Measurements from ENCODE around the gene UBTFL1.

The UBTFL1 gene

DNA sequence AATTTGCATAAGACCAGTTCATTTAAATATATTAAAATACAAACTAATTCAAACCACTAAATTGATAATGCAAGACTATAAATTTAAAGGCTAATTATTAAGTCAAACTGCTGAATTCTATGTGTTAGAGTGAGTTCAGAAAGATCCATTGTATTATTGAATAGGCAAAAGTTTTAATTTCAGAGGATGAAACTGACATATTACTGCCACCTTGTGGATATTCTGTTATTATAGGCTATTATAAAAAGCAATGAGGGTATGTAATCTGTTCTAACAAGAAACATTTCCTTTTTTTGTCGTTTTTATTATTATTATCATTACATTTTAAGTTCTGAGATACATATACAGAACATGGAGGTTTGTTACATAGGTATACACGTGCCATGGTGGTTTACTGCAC is 27.8 kb downstream of the UBTFL1 start:
- no peak overlapping the region for H3K4me3 ChIP-seq (replicated peaks; ENCODE audit: insufficient read depth, low read length)
- no peaks in the 10 kb centered on the region for H3K27me3 ChIP-seq (ENCODE audit: insufficient read depth, poor library complexity, severe bottlenecking)
- DNase-seq (ENCODE audit: low read depth in 1 of 2, low spot score in 1 of 2) = no peak
- TF ChIP-seq POLR2AphosphoS5 (IDR thresholded peaks at IDR 0.05; ENCODE audit: low read depth) = no peak
- TF ChIP-seq, protein P1, sequence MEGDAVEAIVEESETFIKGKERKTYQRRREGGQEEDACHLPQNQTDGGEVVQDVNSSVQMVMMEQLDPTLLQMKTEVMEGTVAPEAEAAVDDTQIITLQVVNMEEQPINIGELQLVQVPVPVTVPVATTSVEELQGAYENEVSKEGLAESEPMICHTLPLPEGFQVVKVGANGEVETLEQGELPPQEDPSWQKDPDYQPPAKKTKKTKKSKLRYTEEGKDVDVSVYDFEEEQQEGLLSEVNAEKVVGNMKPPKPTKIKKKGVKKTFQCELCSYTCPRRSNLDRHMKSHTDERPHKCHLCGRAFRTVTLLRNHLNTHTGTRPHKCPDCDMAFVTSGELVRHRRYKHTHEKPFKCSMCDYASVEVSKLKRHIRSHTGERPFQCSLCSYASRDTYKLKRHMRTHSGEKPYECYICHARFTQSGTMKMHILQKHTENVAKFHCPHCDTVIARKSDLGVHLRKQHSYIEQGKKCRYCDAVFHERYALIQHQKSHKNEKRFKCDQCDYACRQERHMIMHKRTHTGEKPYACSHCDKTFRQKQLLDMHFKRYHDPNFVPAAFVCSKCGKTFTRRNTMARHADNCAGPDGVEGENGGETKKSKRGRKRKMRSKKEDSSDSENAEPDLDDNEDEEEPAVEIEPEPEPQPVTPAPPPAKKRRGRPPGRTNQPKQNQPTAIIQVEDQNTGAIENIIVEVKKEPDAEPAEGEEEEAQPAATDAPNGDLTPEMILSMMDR (IDR thresholded peaks at IDR 0.05; ENCODE audit: insufficient read depth, low read length) = no peak
- no peak for TF ChIP-seq GABPA (IDR thresholded peaks at IDR 0.05; ENCODE audit: low read depth)
- TF ChIP-seq, protein P2, sequence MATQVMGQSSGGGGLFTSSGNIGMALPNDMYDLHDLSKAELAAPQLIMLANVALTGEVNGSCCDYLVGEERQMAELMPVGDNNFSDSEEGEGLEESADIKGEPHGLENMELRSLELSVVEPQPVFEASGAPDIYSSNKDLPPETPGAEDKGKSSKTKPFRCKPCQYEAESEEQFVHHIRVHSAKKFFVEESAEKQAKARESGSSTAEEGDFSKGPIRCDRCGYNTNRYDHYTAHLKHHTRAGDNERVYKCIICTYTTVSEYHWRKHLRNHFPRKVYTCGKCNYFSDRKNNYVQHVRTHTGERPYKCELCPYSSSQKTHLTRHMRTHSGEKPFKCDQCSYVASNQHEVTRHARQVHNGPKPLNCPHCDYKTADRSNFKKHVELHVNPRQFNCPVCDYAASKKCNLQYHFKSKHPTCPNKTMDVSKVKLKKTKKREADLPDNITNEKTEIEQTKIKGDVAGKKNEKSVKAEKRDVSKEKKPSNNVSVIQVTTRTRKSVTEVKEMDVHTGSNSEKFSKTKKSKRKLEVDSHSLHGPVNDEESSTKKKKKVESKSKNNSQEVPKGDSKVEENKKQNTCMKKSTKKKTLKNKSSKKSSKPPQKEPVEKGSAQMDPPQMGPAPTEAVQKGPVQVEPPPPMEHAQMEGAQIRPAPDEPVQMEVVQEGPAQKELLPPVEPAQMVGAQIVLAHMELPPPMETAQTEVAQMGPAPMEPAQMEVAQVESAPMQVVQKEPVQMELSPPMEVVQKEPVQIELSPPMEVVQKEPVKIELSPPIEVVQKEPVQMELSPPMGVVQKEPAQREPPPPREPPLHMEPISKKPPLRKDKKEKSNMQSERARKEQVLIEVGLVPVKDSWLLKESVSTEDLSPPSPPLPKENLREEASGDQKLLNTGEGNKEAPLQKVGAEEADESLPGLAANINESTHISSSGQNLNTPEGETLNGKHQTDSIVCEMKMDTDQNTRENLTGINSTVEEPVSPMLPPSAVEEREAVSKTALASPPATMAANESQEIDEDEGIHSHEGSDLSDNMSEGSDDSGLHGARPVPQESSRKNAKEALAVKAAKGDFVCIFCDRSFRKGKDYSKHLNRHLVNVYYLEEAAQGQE (IDR thresholded peaks at IDR 0.05; ENCODE audit: insufficient replicate concordance, low read depth) = no peak
- TF ChIP-seq SPI1 (IDR thresholded peaks at IDR 0.05; ENCODE audit: borderline replicate concordance, low read depth) = no peak
- H3K27ac ChIP-seq (replicated peaks) = no peak overlapping the region

DNA sequence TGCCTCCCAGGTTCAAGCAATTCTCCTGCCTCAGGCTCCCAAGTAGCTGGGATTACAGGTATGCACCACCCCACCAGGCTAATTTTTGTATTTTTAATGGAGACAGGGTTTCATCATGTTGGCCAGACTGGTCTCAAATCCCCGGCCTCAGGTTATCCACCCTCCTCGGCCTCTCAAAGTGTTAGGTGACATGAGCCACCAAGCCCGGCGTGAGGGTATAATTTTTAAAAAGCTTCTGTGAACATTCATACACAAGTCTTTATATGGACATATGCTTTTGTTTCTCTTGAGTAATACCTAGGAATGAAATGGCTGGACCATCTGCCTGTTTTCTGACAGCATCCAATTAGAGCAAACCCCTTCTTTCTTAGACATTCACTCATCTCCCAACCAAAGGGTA is 34.4 kb downstream of the UBTFL1 start:
- DNase-seq (ENCODE audit: low read depth in 1 of 2, low spot score in 1 of 2) = no peak
- no peaks in the 10 kb centered on the region for H3K27me3 ChIP-seq (ENCODE audit: insufficient read depth, poor library complexity, severe bottlenecking)
- H3K4me3 ChIP-seq (replicated peaks; ENCODE audit: insufficient read depth, low read length) = no peak overlapping the region
- no peak overlapping the region for H3K27ac ChIP-seq (replicated peaks)
- no peak for TF ChIP-seq POLR2AphosphoS5 (IDR thresholded peaks at IDR 0.05; ENCODE audit: low read depth)
- no peak for TF ChIP-seq GABPA (IDR thresholded peaks at IDR 0.05; ENCODE audit: low read depth)
- TF ChIP-seq, protein P1 (IDR thresholded peaks at IDR 0.05; ENCODE audit: insufficient read depth, low read length) = no peak
- no peak for TF ChIP-seq SPI1 (IDR thresholded peaks at IDR 0.05; ENCODE audit: borderline replicate concordance, low read depth)
- TF ChIP-seq, protein P2 (IDR thresholded peaks at IDR 0.05; ENCODE audit: insufficient replicate concordance, low read depth) = no peak

DNA sequence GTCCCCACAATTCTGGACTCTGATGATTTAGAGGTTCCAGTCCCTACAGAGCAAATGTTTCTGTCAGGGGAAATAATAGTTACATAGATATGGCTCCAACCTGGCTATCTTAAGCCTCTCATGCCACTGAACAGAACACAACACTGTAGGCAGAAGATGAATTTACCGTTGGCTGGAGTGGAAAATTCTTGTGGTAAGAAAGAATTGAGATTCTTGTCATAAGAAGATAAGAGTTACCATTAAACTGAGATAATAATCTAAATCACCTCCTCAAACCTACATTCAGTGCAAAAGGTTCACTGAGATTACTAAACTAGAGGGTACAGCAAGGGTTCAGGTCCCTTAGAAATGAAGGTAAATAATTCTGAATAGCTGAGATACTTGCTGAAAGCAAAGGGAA is 38.6 kb downstream of the UBTFL1 start:
- Histone ChIP-seq H3K4me3 (replicated peaks; ENCODE audit: insufficient read depth, low read length) (no peak overlapping the region), H3K27me3 (ENCODE audit: insufficient read depth, poor library complexity, severe bottlenecking) (no peaks in the 10 kb centered on the region), H3K27ac (replicated peaks) (no peak overlapping the region)
- TF ChIP-seq, protein P2 (IDR thresholded peaks at IDR 0.05; ENCODE audit: insufficient replicate concordance, low read depth) = no peak
- TF ChIP-seq SPI1 (IDR thresholded peaks at IDR 0.05; ENCODE audit: borderline replicate concordance, low read depth) = no peak
- TF ChIP-seq GABPA (IDR thresholded peaks at IDR 0.05; ENCODE audit: low read depth) = no peak
- no peak for TF ChIP-seq POLR2AphosphoS5 (IDR thresholded peaks at IDR 0.05; ENCODE audit: low read depth)
- TF ChIP-seq, protein P1 (IDR thresholded peaks at IDR 0.05; ENCODE audit: insufficient read depth, low read length) = no peak
- no peak for DNase-seq (ENCODE audit: low read depth in 1 of 2, low spot score in 1 of 2)

Measured in HL-60 (cell line).